Measurements from ENCODE around the gene SUN1. TPM values are rescaled to one million over a fixed set of nuclear protein-coding genes. Genes with fewer than 3 reads are reported as not detected.

The SUN1 gene
- total RNA-seq, 1 experiment from 2014 or later: 252 TPM

DNA sequence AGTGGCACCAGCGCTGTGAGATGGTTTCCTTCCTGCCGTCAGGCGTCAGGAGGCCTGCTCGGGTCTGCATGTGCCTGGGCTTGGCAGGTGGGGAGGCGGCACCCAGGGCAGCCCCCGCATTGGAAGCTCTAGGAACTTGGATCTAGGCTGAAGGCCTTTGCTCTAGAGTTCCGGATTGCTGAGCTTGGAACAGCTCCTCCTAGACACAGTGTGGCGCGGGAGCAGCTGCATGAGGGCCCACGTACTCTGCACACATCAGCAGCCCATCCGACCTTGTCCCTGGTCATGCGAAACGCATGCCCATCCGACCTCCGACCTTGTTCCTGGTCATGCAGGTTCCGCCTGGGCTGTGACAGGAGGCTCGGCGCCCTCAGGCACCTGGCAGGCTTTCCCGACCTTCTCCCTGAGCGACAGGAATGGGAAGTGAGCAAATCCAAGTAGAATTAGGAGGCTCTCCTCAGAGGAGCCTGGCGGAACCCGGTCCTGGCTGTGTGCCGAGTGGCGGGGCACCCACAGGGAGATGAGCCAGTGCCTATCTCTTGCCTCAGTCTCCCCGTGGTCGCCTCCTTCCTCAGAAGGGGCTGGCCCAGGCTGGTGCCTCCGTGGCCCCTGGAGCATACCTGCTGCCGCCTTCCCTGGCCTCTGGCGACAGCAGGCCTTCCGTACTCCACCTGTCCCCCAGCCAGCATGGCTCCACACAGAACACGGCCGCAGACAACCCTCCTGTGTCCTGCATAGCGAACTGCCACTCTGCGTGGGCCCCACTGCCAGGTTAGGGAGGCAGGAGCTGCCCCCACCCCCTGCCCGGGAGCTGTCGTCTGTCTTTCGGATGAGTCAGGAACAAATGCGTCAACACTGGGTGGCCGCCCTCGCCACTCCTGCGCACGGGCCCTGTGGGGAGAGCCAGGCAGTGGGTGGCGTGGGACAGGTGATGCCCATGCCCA lies 56.1 kb downstream of the SUN1 start:
- Mint-ChIP-seq H3K4me1 (ENCODE audit: low read depth, unreplicated experiment) (peaks cover 21% of the 10 kb centered on the region), H3K4me3 (ENCODE audit: low read depth, unreplicated experiment) (peak overlapping the region; percentile 4), H3K27ac (ENCODE audit: unreplicated experiment) (peak overlapping the region; percentile 59), H3K27me3 (ENCODE audit: unreplicated experiment) (no peaks in the 10 kb centered on the region), H3K9me3 (ENCODE audit: low read depth, unreplicated experiment) (no peaks in the 10 kb centered on the region), H3K36me3 (ENCODE audit: insufficient read depth, unreplicated experiment) (peaks cover 96% of the 10 kb centered on the region)
- CTCF ChIA-PET: no interaction called here
- BruUV-seq (replicated peaks): no TSS peak
- DNase-seq: no peak
- intact Hi-C loops (cut with micrococcal nuclease; ENCODE audit: unreplicated experiment): no loop called here
- TF ChIP-seq, protein P1, sequence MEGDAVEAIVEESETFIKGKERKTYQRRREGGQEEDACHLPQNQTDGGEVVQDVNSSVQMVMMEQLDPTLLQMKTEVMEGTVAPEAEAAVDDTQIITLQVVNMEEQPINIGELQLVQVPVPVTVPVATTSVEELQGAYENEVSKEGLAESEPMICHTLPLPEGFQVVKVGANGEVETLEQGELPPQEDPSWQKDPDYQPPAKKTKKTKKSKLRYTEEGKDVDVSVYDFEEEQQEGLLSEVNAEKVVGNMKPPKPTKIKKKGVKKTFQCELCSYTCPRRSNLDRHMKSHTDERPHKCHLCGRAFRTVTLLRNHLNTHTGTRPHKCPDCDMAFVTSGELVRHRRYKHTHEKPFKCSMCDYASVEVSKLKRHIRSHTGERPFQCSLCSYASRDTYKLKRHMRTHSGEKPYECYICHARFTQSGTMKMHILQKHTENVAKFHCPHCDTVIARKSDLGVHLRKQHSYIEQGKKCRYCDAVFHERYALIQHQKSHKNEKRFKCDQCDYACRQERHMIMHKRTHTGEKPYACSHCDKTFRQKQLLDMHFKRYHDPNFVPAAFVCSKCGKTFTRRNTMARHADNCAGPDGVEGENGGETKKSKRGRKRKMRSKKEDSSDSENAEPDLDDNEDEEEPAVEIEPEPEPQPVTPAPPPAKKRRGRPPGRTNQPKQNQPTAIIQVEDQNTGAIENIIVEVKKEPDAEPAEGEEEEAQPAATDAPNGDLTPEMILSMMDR (IDR thresholded peaks at IDR 0.05; ENCODE audit: unreplicated experiment): no peak

DNA sequence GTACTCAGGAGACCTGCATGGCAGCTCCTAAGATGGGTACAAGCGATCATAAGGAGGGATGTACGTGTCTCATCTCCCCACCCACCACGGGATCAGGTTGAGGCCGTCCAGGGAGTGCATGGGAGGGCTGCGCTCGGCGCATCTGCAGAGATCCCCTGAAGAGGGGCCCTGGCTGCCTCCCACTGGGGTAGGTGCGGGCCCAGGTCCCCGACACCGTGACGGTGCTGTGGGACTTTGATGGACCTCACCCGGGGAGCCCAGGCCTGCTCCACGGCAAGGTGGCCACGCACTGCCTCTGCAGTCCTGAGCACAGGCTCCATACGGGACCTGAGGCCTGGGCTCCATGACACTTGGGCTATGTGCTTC lies 56.7 kb downstream of the SUN1 start:
- H3K27me3 Mint-ChIP-seq (ENCODE audit: unreplicated experiment): no peaks in the 10 kb centered on the region
- intact Hi-C loops (cut with micrococcal nuclease; ENCODE audit: unreplicated experiment): no loop called here
- peaks cover 25% of the 10 kb centered on the region for H3K4me1 Mint-ChIP-seq (ENCODE audit: low read depth, unreplicated experiment)
- peaks cover 96% of the 10 kb centered on the region for H3K36me3 Mint-ChIP-seq (ENCODE audit: insufficient read depth, unreplicated experiment)
- peak overlapping the region; percentile 59 for H3K27ac Mint-ChIP-seq (ENCODE audit: unreplicated experiment)
- peak overlapping the region; percentile 4 for H3K4me3 Mint-ChIP-seq (ENCODE audit: low read depth, unreplicated experiment)
- BruUV-seq (replicated peaks): no TSS peak
- CTCF ChIA-PET: no interaction called here
- H3K9me3 Mint-ChIP-seq (ENCODE audit: low read depth, unreplicated experiment): no peaks in the 10 kb centered on the region
- no peak for DNase-seq
- TF ChIP-seq, protein P1 (IDR thresholded peaks at IDR 0.05; ENCODE audit: unreplicated experiment): no peak

DNA sequence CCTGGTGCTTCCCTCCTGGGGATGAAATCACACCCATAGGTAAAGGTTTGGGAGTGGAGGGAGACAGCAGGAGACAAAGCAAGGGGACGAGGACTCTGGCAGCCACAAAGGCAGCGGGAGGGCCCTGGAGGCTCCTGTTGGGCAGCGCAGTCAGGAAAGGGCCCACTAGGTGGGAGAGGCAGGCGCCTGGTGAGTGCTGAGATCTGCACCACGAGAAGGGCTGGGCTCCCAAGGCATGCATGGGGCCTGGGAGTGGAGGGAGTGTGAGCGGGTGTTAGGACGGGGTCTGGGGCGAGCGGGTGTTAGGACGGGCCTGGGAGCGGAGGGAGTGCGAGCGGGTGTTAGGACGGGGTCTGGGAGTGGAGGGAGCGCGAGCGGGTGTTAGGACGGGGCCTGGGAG lies 57.1 kb downstream of the SUN1 start:
- TF ChIP-seq, protein P1 (IDR thresholded peaks at IDR 0.05; ENCODE audit: unreplicated experiment): no peak
- intact Hi-C loops (cut with micrococcal nuclease; ENCODE audit: unreplicated experiment): no loop called here
- CTCF ChIA-PET: no interaction called here
- H3K4me3 Mint-ChIP-seq (ENCODE audit: low read depth, unreplicated experiment): peak overlapping the region; percentile 4
- DNase-seq: no peak
- no peaks in the 10 kb centered on the region for H3K27me3 Mint-ChIP-seq (ENCODE audit: unreplicated experiment)
- H3K9me3 Mint-ChIP-seq (ENCODE audit: low read depth, unreplicated experiment): no peaks in the 10 kb centered on the region
- no TSS peak for BruUV-seq (replicated peaks)
- H3K4me1 Mint-ChIP-seq (ENCODE audit: low read depth, unreplicated experiment): peaks cover 24% of the 10 kb centered on the region
- peak overlapping the region; percentile 59 for H3K27ac Mint-ChIP-seq (ENCODE audit: unreplicated experiment)
- H3K36me3 Mint-ChIP-seq (ENCODE audit: insufficient read depth, unreplicated experiment): peaks cover 96% of the 10 kb centered on the region

DNA sequence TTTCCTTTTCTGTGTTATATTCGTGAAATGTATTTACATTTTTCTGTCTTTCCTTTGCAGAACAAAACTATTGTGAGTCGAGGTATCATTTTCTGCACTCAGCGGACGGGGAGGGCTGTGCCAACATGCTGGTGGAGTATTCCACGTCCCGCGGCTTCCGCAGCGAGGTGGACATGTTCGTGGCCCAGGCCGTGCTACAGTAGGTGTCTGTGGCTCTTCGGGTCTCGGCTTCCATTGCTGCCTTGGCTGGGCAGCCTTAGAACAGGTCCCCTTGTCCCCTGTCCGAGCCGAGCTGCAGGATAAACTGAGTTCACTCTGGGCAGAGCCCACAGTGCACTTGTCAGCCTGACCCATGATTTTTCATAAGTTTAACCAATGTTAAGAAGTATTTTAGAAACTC lies 58.6 kb downstream of the SUN1 start:
- peak overlapping the region; percentile 59 for H3K27ac Mint-ChIP-seq (ENCODE audit: unreplicated experiment)

More for the DNA sequence above, 58.6 kb downstream of the SUN1 start:
- H3K4me3 Mint-ChIP-seq (ENCODE audit: low read depth, unreplicated experiment): no peak overlapping the region
- TF ChIP-seq, protein P1 (IDR thresholded peaks at IDR 0.05; ENCODE audit: unreplicated experiment): no peak
- H3K36me3 Mint-ChIP-seq (ENCODE audit: insufficient read depth, unreplicated experiment): peaks cover 96% of the 10 kb centered on the region
- CTCF ChIA-PET: interaction anchor here (0.6 to 0.7 kb wide), 2 partner anchors 63 to 450 kb away, joined by 3 to 6 read pairs; no protein-coding TSS in a partner anchor
- peaks cover 18% of the 10 kb centered on the region for H3K4me1 Mint-ChIP-seq (ENCODE audit: low read depth, unreplicated experiment)
- intact Hi-C loops (cut with micrococcal nuclease; ENCODE audit: unreplicated experiment): no loop called here
- H3K9me3 Mint-ChIP-seq (ENCODE audit: low read depth, unreplicated experiment): no peaks in the 10 kb centered on the region
- no TSS peak for BruUV-seq (replicated peaks)
- DNase-seq: no peak
- H3K27me3 Mint-ChIP-seq (ENCODE audit: unreplicated experiment): no peaks in the 10 kb centered on the region
